Hepatocyte (in vitro differentiated cells): ENCODE measurements around the gene PHACTR1. TPM values are rescaled to one million over a fixed set of nuclear protein-coding genes. Genes with fewer than 3 reads are reported as not detected.

ENCODE experiments used
- DNase-seq: peaks from one replicate; pipeline ENCODE4 v3.0.0-alpha.2; 2016; ENCODE audit warnings: low spot score
- H2AFZ ChIP-seq: fragments of 200-600 bp; sonication (generic); 2 replicates; pipeline ENCODE4 v1.6.0; 2016; ENCODE audit warnings: antibody characterized with exemption, mild to moderate bottlenecking
- H3K27ac ChIP-seq: fragments of 200-600 bp; sonication (generic); 2 replicates; pipeline ENCODE4 v1.5.1; 2016; ENCODE audit warnings: mild to moderate bottlenecking
- H3K27me3 ChIP-seq: fragments of 200-600 bp; sonication (generic); 2 replicates; pipeline ENCODE4 v1.6.1; 2016
- H3K36me3 ChIP-seq: fragments of 200-600 bp; sonication (generic); replicated peaks from 2 replicates; pipeline ENCODE4 v1.5.1; 2016; ENCODE audit warnings: low read depth; ENCODE audit not compliant: insufficient read depth
- H3K4me1 ChIP-seq: fragments of 200-600 bp; sonication (generic); 2 replicates; pipeline ENCODE4 v1.5.1; 2016; ENCODE audit warnings: mild to moderate bottlenecking, moderate library complexity; ENCODE audit not compliant: insufficient read depth
- H3K4me2 ChIP-seq: fragments of 200-600 bp; sonication (generic); 2 replicates; pipeline ENCODE4 v1.6.0; 2016
- H3K4me3 ChIP-seq: fragments of 200-600 bp; sonication (generic); 2 replicates; pipeline ENCODE4 v1.5.1; 2016; ENCODE audit warnings: mild to moderate bottlenecking
- H3K79me2 ChIP-seq: fragments of 200-600 bp; sonication (generic); 2 replicates; pipeline ENCODE4 v1.6.0; 2017; ENCODE audit warnings: mild to moderate bottlenecking
- H3K9me2 ChIP-seq: fragments of 200-600 bp; sonication (generic); replicated peaks from 2 replicates; pipeline ENCODE4 v1.6.0; 2017; ENCODE audit warnings: mild to moderate bottlenecking; ENCODE audit not compliant: insufficient read depth
- H3K9me3 ChIP-seq: fragments of 200-600 bp; sonication (generic); 2 replicates; pipeline ENCODE4 v1.5.1; 2016; ENCODE audit warnings: low read depth, mild to moderate bottlenecking
- H4K20me1 ChIP-seq: fragments of 200-600 bp; sonication (generic); 2 replicates; pipeline ENCODE4 v1.6.0; 2016; ENCODE audit warnings: mild to moderate bottlenecking; ENCODE audit not compliant: insufficient read depth, poor library complexity, severe bottlenecking
- EZH2 ChIP-seq: fragments of 200-600 bp; sonication (generic); IDR thresholded peaks from 2 replicates; pipeline ENCODE4 v1.6.1; 2016; ENCODE audit warnings: antibody characterized with exemption, mild to moderate bottlenecking, borderline replicate concordance
- EZH2phosphoT487 ChIP-seq: fragments of 200-600 bp; sonication (generic); IDR thresholded peaks from one replicate; pipeline ENCODE4 v1.6.1; 2018; ENCODE audit warnings: antibody characterized with exemption, mild to moderate bottlenecking, low read depth, moderate library complexity; ENCODE audit not compliant: unreplicated experiment, severe bottlenecking
- WGBS: methylation state at CpG from one replicate; pipeline ENCODE4 v1.1.6; 2016; ENCODE audit warnings: low lambda C conversion rate; ENCODE audit errors: missing lambda C conversion rate; 5-methylcytosine and 5-hydroxymethylcytosine counted together
- polyA plus RNA-seq: library from polyadenylated mRNA; unstranded; fragments of >200 nt; fragmentation: Nextera tagmentation; extraction: Ambion mirVana; gene quantifications from 2 replicates; pipeline ENCODE4 v1.2.1, GENCODE V29; 2016
- total RNA-seq: library from RNA; depleted of rRNA; stranded (reverse); fragments of >200 nt; gene quantifications from 2 replicates; pipeline ENCODE4 v1.2.3, GENCODE V29; 2014
- TF ChIP-seq, protein P1 (sequence below): fragments of 200-600 bp; sonication (generic); IDR thresholded peaks from 2 replicates; pipeline ENCODE4 v1.5.1; 2016; ENCODE audit warnings: antibody characterized with exemption, mild to moderate bottlenecking; ENCODE audit not compliant: poor library complexity

PHACTR1 gene
- total and polyA plus RNA-seq, 2 experiments from 2014 or later, result 3.0 to 4.3 TPM

DNA sequence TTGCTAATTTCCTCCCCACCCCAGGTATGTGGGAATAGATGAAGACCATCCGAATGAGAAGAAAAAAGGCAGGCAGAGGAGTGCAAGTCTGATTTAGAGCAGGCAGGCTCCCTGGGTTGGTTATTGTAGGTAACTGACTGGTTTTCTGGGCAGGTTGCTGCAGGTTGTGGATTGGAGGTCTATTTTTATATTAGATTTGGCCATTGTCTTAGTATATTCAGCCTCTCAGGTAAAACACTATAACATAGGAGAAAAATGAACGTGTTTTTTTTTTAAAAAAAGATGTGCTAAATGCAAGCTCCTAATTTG lies 612.3 kb downstream of the PHACTR1 start:
- Histone ChIP-seq H3K4me1 (peaks cover 10% of the 10 kb centered on the region), H3K4me2 (peak overlapping the region; percentile 87), H3K9me2 (no peaks in the 10 kb centered on the region), H3K4me3 (peak overlapping the region; percentile 39), H3K36me3 (no peaks in the 10 kb centered on the region), H3K27ac (peak overlapping the region; percentile 93), H3K79me2 (peaks cover 19% of the 10 kb centered on the region), H3K27me3 (no peaks in the 10 kb centered on the region), H3K9me3 (no peaks in the 10 kb centered on the region), H4K20me1 (no peaks in the 10 kb centered on the region), H2AFZ (peak overlapping the region; percentile 95)
- 0% methylated on average over 2 of the region's 2 CpGs for WGBS
- TF ChIP-seq EZH2, result no peak
- TF ChIP-seq, protein P1, sequence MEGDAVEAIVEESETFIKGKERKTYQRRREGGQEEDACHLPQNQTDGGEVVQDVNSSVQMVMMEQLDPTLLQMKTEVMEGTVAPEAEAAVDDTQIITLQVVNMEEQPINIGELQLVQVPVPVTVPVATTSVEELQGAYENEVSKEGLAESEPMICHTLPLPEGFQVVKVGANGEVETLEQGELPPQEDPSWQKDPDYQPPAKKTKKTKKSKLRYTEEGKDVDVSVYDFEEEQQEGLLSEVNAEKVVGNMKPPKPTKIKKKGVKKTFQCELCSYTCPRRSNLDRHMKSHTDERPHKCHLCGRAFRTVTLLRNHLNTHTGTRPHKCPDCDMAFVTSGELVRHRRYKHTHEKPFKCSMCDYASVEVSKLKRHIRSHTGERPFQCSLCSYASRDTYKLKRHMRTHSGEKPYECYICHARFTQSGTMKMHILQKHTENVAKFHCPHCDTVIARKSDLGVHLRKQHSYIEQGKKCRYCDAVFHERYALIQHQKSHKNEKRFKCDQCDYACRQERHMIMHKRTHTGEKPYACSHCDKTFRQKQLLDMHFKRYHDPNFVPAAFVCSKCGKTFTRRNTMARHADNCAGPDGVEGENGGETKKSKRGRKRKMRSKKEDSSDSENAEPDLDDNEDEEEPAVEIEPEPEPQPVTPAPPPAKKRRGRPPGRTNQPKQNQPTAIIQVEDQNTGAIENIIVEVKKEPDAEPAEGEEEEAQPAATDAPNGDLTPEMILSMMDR, result no peak
- no peak for TF ChIP-seq EZH2phosphoT487
- no peak for DNase-seq

DNA sequence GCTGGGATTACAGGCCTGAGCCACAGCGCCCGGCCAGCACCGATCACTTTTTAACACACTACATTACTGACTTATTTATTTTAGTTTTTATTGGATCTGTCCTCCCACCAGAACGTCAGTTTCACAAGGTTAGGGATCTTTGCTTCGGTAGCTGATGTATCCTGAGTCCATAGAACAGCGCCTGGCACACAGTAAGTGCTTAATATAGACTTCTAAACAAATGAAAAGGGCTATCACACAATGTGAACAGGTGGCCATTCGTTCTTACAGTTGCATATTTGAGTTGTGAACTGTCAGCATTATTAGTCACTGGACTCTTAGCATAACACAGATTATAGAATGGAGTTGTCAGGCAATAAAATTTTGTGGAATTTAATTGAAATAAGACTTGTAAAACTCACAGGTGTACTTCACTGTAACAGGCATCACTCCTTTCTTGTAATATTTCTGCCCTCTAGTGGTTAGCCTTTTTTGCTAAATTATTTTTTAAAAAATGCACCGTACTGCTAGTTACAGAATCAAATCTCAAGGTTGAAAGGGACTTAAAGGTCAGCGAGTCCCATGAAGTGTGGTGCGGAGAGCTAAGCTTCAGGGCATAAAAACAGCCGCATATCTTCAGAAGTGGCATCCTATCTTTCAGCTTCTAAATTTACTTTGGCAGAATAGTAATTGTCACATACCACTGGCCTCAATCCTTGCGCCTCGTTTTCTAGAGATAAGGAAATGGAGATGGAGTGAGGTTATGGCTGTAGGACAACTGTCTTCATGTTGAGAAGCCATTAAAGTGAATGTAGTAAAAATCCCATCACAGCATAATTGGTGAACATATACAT lies 615.2 kb downstream of the PHACTR1 start:
- 58% methylated on average over 13 of the region's 13 CpGs for WGBS

GRCh38 chr6:13332349-13332706 lies 615.8 kb downstream of the PHACTR1 start:
- Histone ChIP-seq H3K36me3 (no peaks in the 10 kb centered on the region), H3K27ac (no peak overlapping the region), H3K4me2 (no peak overlapping the region), H3K4me3 (no peak overlapping the region), H3K79me2 (peaks cover 2% of the 10 kb centered on the region), H3K9me3 (no peaks in the 10 kb centered on the region), H4K20me1 (no peaks in the 10 kb centered on the region), H2AFZ (no peak overlapping the region), H3K9me2 (no peaks in the 10 kb centered on the region), H3K4me1 (peaks cover 1% of the 10 kb centered on the region), H3K27me3 (no peaks in the 10 kb centered on the region)
- TF ChIP-seq EZH2, result no peak
- TF ChIP-seq EZH2phosphoT487, result no peak
- TF ChIP-seq, protein P1, result no peak
- DNase-seq, result no peak
- 92% methylated on average over 2 of the region's 2 CpGs for WGBS

More for the DNA sequence above, 615.2 kb downstream of the PHACTR1 start:
- Histone ChIP-seq H3K4me3 (no peak overlapping the region), H3K4me2 (no peak overlapping the region), H3K9me2 (no peaks in the 10 kb centered on the region), H4K20me1 (no peaks in the 10 kb centered on the region), H3K27ac (no peak overlapping the region), H2AFZ (no peak overlapping the region), H3K4me1 (peaks cover 7% of the 10 kb centered on the region), H3K36me3 (no peaks in the 10 kb centered on the region), H3K79me2 (peaks cover 8% of the 10 kb centered on the region), H3K9me3 (no peaks in the 10 kb centered on the region), H3K27me3 (no peaks in the 10 kb centered on the region)
- TF ChIP-seq, protein P1, result peak; percentile 72
- TF ChIP-seq EZH2phosphoT487, result no peak
- DNase-seq, result peak; percentile 47
